K562 (cell line): ENCODE results near the gene COQ7. TPM values are rescaled to one million over a fixed set of nuclear protein-coding genes. Genes with fewer than 3 reads are reported as not detected.
A peak's percentile ranks its signal among the peaks of the same experiment; 100 is the strongest.

ENCODE experiments used
- BRD9 ChIP-seq: fragments of 450-650 bp; IDR thresholded peaks from 2 replicates; pipeline ENCODE4 v1.6.1; 2018; ENCODE audit warnings: low read depth; ENCODE audit not compliant: partially characterized antibody
- C11orf30 ChIP-seq: fragments of 450-650 bp; IDR thresholded peaks from 2 replicates; pipeline ENCODE4 v1.6.1; 2016; ENCODE audit warnings: low read depth, mild to moderate bottlenecking
- GABPA ChIP-seq: fragments of 200-800 bp; sonication (Bioruptor generic); conservative IDR thresholded peaks from 2 replicates; pipeline ENCODE4 v1.6.1; 2016; ENCODE audit warnings: low read depth, missing genetic modification characterization, missing compliant biosample characterization
- HBP1 ChIP-seq: fragments of 450-650 bp; formaldehyde crosslinking; IDR thresholded peaks from 2 replicates; pipeline ENCODE4 v1.4.0; 2022; ENCODE audit warnings: missing genetic modification characterization
- HDAC1 ChIP-seq, 2 experiments: fragments of 450-650 bp; IDR thresholded peaks; 2 replicates each; pipeline ENCODE4 v1.6.1; 2016 to 2017; ENCODE audit warnings: inconsistent platforms in 1 of 2, mild to moderate bottlenecking in 1 of 2, moderate library complexity in 1 of 2
- KDM4B ChIP-seq, 2 experiments: fragments of 450-650 bp in 1 of 2; sonication (generic) in 1 of 2; IDR thresholded peaks; 2 replicates each; pipeline ENCODE4 v1.6.1; 2016 to 2017; ENCODE audit warnings: borderline replicate concordance in 2 of 2, antibody characterized with exemption in 1 of 2, low read depth in 1 of 2, mild to moderate bottlenecking in 1 of 2
- MAZ ChIP-seq, 2 experiments: fragments of 450-650 bp in 1 of 2; sonication (generic) in 1 of 2; formaldehyde crosslinking; IDR thresholded peaks in 1 of 2; conservative IDR thresholded peaks in 1 of 2; 2 replicates each; pipeline versions ENCODE4 v1.4.0 to v1.5.0; 2020; ENCODE audit warnings: mild to moderate bottlenecking in 1 of 2, missing genetic modification reagents in 1 of 2
- MTA1 ChIP-seq: fragments of 450-650 bp; IDR thresholded peaks from 2 replicates; pipeline ENCODE4 v1.6.1; 2017; ENCODE audit warnings: borderline replicate concordance
- NCOR1 ChIP-seq: fragments of 450-650 bp; IDR thresholded peaks from 2 replicates; pipeline ENCODE4 v1.6.1; 2016; ENCODE audit warnings: mild to moderate bottlenecking, moderate library complexity
- PHF21A ChIP-seq: fragments of 450-650 bp; IDR thresholded peaks from 2 replicates; pipeline ENCODE4 v1.6.1; 2017; ENCODE audit warnings: low read depth, borderline replicate concordance
- POLR2B ChIP-seq: fragments of 450-650 bp; IDR thresholded peaks from 2 replicates; pipeline ENCODE4 v1.6.1; 2018; ENCODE audit warnings: low read depth; ENCODE audit not compliant: partially characterized antibody
- SP1 ChIP-seq: sonication (generic); formaldehyde crosslinking; IDR thresholded peaks from 2 replicates; pipeline ENCODE4 v1.8.1; 2022; ENCODE audit warnings: mild to moderate bottlenecking, missing genetic modification reagents
- SUPT5H ChIP-seq: fragments of 450-650 bp; IDR thresholded peaks from 2 replicates; pipeline ENCODE4 v1.6.1; 2016
- THRAP3 ChIP-seq: fragments of 450-650 bp; IDR thresholded peaks from 2 replicates; pipeline ENCODE4 v1.6.1; 2016; ENCODE audit warnings: mild to moderate bottlenecking, inconsistent platforms, borderline replicate concordance
- TRIM24 ChIP-seq, 2 experiments: fragments of 450-650 bp; IDR thresholded peaks; 2 replicates each; pipeline ENCODE4 v1.6.1; 2016
- ZBTB11 ChIP-seq, 3 experiments: fragments of 200-800 bp in 1 of 3; fragments of 250-450 bp in 1 of 3; fragments of 450-650 bp in 1 of 3; sonication (Bioruptor Pico) in 1 of 3; sonication (Bioruptor generic) in 1 of 3; formaldehyde crosslinking in 1 of 3; IDR thresholded peaks; 2 replicates each; pipeline versions ENCODE4 v1.6.1 to v1.8.0; 2016 to 2022; ENCODE audit warnings: mild to moderate bottlenecking in 2 of 3, missing genetic modification characterization in 2 of 3, missing compliant biosample characterization in 1 of 3, moderate library complexity in 1 of 3
- ZEB2 ChIP-seq: fragments of 450-650 bp; IDR thresholded peaks from 2 replicates; pipeline ENCODE4 v1.6.1; 2016
- polyA plus RNA-seq, 8 experiments: library from polyadenylated mRNA; depleted of rRNA in 4 of 8; stranded (reverse) in 5 of 8; unstranded in 3 of 8; fragments of >200 nt; fragmentation: Nextera tagmentation in 2 of 8; fragmentation: Illumina TruSeq in 1 of 8; extraction: Ambion mirVana in 2 of 8; extraction: Trizol in 1 of 8; gene quantifications; 2 replicates each; pipeline versions ENCODE4 v1.2.1 to v1.2.3, GENCODE V29; 2011 to 2014; ENCODE audit warnings: inconsistent platforms in 1 of 8, missing spikeins in 1 of 8
- total RNA-seq, 7 experiments: library from RNA; depleted of rRNA in 6 of 7; stranded (reverse); fragments of >200 nt in 6 of 7; fragmentation: Illumina TruSeq in 2 of 7; extraction: Trizol in 2 of 7; gene quantifications; 2 replicates each; pipeline versions ENCODE4 v1.2.1 to v1.2.3, GENCODE V29; 2011 to 2021; ENCODE audit warnings: low replicate concordance in 1 of 7
- TF ChIP-seq, protein P1 (sequence below): fragments of 450-650 bp; IDR thresholded peaks from 2 replicates; pipeline ENCODE4 v1.6.1; 2018; ENCODE audit not compliant: partially characterized antibody
- TF ChIP-seq, protein P2 (sequence below): fragments of 250-450 bp; sonication (Bioruptor Pico); IDR thresholded peaks from 2 replicates; pipeline ENCODE4 v1.8.0; 2022; ENCODE audit warnings: moderate library complexity, mild to moderate bottlenecking, inconsistent platforms

Gene COQ7
- total and polyA plus RNA-seq, 9 of the 15 experiments (the other 6 are each of a cell fraction or from before 2014, with no cell fraction given), result 2.3 to 26.1 (median 15.2) TPM

DNA sequence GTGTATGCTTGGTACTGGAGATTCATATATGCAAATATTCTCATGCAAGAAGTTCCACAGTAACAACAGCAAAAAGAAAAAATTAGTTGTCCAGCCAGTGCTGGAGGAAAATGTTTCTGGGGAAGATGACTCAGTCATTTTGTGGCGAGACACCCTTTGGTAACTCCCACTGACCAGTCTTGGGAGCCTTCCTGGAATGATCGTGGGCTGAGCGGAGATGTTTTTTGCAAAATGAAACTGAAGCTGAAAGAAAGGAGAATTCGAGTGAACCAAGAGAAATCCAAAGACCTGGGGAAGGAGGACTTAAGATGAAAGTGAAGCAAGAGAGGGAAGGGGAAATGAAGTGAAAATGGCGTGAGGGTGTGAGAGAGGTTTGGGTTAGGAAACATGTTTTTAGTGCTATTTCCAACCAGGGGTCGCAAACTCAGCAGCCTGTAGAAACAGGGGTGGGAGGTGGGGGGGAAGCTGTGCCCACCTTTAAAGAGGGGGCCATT, 51.6 kb downstream of the COQ7 start (continued):
- TF ChIP-seq, protein P1, sequence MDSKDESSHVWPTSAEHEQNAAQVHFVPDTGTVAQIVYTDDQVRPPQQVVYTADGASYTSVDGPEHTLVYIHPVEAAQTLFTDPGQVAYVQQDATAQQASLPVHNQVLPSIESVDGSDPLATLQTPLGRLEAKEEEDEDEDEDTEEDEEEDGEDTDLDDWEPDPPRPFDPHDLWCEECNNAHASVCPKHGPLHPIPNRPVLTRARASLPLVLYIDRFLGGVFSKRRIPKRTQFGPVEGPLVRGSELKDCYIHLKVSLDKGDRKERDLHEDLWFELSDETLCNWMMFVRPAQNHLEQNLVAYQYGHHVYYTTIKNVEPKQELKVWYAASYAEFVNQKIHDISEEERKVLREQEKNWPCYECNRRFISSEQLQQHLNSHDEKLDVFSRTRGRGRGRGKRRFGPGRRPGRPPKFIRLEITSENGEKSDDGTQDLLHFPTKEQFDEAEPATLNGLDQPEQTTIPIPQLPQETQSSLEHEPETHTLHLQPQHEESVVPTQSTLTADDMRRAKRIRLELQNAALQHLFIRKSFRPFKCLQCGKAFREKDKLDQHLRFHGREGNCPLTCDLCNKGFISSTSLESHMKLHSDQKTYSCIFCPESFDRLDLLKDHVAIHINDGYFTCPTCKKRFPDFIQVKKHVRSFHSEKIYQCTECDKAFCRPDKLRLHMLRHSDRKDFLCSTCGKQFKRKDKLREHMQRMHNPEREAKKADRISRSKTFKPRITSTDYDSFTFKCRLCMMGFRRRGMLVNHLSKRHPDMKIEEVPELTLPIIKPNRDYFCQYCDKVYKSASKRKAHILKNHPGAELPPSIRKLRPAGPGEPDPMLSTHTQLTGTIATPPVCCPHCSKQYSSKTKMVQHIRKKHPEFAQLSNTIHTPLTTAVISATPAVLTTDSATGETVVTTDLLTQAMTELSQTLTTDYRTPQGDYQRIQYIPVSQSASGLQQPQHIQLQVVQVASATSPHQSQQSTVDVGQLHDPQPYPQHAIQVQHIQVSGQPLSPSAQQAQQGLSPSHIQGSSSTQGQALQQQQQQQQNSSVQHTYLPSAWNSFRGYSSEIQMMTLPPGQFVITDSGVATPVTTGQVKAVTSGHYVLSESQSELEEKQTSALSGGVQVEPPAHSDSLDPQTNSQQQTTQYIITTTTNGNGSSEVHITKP, result peak; percentile 69
- TF ChIP-seq POLR2B (peak; percentile 66), C11orf30 (peak; percentile 93), SUPT5H (peak; percentile 63), NCOR1 (peak; percentile 73), ZEB2 (0 out of 2 replicates have a peak, but pooled peaks have one; percentile 40), PHF21A (no peak), KDM4B (IDR thresholded peaks at IDR 0.05; ENCODE audit: borderline replicate concordance in 2 of 2, low read depth in 1 of 2) (no peak), MTA1 (peak; percentile 72), BRD9 (peak; percentile 97), MAZ (CRISPR knock-in tag; conservative IDR thresholded peaks at IDR 0.05 in 1 of 2, IDR thresholded peaks at IDR 0.05 in 1 of 2) (peak in 1 of 2 experiments; percentile 36; a peak in 1 of 4 replicates), SP1 (no peak), GABPA (tag) (peak; percentile 40), HBP1 (peak; percentile 84), THRAP3 (0 out of 2 replicates have a peak, but pooled peaks have one; percentile 49), TRIM24 (IDR thresholded peaks at IDR 0.05) (peak in 1 of 2 experiments; percentile 33; a peak in 1 of 4 replicates), ZBTB11 (CRISPR knock-in tag; IDR thresholded peaks at IDR 0.05) (peak in 1 of 3 experiments; percentile 10; a peak in 1 of 6 replicates), HDAC1 (IDR thresholded peaks at IDR 0.05) (peak in 1 of 2 experiments; percentile 74; a peak in 1 of 4 replicates)
- TF ChIP-seq, protein P2, sequence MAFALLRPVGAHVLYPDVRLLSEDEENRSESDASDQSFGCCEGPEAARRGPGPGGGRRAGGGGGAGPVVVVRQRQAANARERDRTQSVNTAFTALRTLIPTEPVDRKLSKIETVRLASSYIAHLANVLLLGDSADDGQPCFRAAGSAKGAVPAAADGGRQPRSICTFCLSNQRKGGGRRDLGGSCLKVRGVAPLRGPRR (CRISPR knock-in tag), result no peak
